NCI-H1694 (cell line): Measurements from ENCODE around the gene GOLGA6C.
"Not testable (repeated sequence)": the region's sequence is repeated elsewhere in the genome, so short reads cannot be mapped to it uniquely, and the experiment has no call there.

ENCODE experiments used
- DNase-seq: peaks from one replicate; lab custom pipeline; 2025; lab: John Stamatoyannopoulos, UW

The GOLGA6C gene

DNA sequence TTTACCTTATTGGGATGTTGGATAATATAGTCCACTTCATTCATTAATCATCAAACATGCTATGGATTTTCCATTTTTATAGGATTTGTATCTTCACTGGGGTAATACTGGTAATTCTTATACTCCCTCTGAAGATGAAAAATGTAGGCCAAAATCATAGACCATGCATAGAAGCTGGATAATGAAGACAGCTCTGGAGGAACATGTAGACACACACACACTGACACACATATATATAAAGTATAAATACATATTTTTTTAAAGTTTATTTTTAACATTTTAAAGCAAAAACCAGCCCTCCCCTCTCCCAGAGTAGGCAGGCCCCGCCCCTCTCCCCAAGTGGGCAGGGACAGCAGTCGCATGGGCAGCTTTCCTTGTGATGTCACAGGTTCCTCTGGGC lies at the start of gene GOLGA6C:
TSS of gene GOLGA6C (plus strand) at position 301 of the 400 bp plus-strand sequence. CDS start 265 bp downstream, outside the sequence.
- not testable (repeated sequence) for DNase-seq

GRCh38 chr15:75208501-75209288 lies 49.4 kb upstream of the GOLGA6C start:
- DNase-seq, result no peak

DNA sequence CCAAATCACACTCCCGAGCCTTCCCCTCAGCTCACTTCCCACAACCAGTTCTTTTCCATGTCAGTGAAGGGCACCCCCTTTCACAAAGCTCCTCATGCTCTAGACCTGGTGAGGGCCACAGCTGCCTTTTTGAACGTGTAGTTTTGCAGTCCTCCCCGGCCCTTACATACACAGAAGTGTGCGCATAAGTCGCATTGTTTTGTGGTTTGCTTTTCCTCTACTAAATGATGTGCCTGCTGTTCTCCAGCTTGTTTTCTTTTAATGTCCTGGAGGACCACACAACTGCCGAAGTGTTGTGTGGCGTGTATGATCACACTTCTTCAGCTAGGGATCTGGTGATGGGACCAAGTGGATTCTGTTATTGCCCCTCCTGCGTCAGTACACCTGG lies 48.9 kb upstream of the GOLGA6C start:
- no peak for DNase-seq

- DNase-seq, result no peak
Observed at GRCh38 chr15:75210811-75211230, 47.3 kb upstream of the GOLGA6C start.

- DNase-seq, result no peak
Observed at GRCh38 chr15:75211436-75212199, 46.5 kb upstream of the GOLGA6C start.

GRCh38 chr15:75212200-75212858 lies 45.8 kb upstream of the GOLGA6C start:
- no peak for DNase-seq

DNA sequence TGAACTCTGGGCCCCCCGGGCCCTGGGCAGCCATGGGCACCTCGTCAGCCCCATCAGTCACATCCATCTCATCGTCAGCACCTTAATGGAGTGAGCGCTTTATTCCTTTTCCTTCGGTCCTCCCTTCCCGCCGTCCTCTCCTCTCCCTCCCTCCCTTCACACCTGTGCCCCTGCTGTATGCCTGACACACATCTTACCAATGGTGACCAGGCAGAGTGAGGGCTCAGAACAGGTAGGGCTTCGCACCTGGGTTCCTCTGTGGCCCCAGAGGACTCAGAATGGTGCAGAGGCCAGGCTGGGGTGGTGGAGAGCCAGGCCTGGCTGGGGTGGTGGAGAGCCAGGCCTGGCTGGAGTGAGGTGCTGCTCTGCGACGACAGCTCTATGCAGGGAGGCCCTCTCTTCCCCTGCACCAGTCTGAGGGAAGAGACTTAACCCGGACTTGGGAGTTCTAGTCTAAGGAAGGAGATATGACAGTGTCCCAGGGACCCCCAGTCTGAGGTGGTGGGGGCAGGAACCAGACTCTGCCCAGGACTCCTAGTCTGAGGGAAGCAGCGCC lies 44.8 kb upstream of the GOLGA6C start:
- no peak for DNase-seq

GRCh38 chr15:75213768-75214221 lies 44.3 kb upstream of the GOLGA6C start:
- no peak for DNase-seq

DNA sequence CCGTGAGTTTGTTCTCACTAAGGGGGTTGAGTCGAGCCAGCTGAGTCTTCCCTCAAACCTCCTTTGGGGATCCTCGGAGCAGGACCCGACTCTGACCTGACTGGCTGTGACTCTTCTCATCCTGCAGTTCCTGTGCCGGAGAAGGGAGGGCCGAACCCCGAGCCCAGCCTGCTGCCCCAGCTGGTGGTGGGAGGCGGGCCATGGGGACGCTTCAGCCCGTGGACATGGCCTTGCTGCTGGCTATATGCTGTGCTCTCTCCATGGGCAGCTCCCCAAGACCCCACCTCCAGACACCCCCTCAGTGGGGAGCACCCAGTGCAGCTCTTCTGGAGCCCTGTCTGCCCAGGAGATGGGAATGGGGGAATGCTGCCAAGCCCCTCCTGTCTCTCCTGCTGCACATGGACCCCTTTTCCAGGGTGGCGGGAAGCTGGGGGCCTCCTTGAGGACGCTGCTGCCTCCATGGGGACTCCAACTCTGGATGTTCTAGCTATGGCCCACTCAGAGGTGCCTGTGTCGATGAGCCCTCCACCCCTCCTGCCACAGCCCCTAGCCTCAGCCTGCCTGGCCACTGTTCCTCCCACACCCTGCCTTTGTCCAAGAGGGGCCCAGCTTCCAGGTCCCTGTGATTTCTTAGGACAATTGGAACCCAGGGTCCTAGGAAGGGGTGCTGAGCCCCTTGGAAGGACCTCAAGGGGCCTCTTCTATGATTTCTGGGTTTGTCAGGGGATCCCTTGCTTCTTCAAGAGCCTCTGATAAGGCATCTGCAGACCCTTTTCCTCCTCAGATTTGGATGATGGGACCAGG lies 43.6 kb upstream of the GOLGA6C start:
- DNase-seq, result no peak

DNA sequence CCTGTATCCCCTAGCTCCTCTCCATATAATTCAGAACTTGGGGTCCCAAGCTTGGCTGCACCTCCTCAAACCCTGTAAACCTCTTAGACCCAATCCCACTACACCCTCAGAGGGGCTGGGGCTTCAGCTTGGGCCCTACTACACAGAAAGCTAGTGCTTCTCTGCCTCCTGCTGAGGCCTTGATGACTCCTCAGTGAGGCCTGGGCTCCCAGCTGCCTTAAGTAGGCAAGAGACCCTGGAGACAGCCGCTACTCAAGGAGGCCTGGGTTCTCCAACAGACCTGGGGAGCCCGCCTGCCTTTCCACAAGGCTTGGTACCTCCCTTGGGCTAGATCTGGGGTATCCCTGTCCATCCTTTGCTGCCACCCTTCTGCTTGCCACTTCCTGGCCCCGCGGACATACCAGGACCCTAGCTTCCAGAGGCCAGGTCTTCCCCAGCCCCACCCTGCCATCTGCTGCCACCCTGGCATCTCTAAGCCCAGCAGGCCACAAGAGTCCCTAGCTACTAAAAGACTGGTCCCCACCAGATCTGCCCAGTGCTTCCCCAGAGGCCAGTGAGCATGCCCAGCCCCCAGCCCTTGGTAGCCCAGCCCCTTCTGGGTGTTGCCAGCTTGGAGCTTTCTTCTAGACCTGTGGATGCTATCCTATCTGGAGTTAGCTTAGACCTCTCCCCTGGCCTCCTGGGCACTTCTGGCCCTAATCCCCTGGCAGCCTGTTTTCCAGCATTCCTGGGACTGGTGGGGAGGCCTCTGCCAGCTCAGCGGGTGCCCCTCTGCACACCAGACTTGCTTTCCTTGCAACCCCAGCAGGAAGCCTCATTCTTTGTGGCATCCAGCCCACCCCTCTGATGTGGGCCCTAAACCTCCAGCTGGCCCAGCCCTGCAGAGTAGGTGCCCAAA lies 42.8 kb upstream of the GOLGA6C start:
- DNase-seq, result no peak

DNA sequence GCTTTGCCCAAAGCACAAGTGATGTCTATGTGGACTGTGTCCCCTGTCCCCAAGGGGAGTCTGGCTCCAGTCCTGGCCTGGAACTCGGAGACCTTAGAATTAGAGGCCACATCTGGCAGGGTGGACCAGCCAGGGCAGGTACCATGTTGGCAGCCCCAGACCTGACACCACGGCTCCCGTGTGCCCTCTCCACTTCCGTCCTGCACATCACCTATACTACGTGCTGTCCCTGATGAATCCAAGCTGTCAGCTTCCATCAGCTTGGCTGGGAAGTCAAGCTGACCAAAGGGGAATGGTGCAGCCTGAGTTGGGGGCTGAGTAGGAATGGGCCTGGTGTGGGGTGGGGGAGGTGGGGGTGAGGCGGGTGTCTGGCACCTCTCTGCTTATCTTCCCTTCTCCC lies 41.1 kb upstream of the GOLGA6C start:
- no peak for DNase-seq

DNA sequence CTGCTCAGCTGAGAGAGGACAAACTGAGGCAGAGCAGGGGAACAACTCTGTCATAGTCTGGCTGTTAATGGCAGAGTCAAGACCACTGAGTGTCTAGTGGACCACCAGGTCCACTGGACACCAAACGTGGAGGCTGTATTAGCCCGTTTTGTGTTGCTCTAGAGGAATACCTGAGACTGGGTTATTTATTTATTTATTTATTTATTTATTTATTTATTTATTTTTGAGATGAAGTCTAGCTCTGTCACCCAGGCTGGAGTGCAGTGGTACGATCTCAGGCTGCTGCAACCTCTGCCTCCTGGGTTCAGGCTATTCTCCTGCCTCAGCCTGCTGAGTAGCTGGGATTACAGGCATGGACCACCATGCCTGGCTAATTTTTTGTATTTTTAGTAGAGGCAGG lies 40.6 kb upstream of the GOLGA6C start:
- not testable (repeated sequence) for DNase-seq

GRCh38 chr15:75219507-75219929 lies 38.6 kb upstream of the GOLGA6C start:
- not testable (repeated sequence) for DNase-seq

DNA sequence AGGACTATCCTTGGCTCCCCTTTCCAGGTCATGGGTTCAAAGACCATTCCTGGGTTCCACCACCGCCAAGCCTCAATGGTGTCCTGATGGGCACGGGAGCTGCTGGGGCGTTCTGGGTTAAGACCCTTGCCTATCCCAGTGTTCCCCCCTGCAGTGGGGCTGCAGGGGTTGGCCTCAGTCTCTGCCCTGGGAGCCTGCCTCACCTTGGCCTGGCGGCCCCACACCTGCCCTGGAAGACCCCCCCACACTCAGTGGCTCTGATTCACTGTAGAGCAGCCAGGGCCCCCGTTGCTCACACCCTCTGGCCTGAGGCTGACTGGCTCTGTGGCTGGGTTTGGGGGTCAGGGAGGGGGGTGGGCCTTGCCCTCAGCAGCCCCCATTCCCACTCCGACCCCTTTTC lies 34.4 kb upstream of the GOLGA6C start:
- DNase-seq, result no peak

DNA sequence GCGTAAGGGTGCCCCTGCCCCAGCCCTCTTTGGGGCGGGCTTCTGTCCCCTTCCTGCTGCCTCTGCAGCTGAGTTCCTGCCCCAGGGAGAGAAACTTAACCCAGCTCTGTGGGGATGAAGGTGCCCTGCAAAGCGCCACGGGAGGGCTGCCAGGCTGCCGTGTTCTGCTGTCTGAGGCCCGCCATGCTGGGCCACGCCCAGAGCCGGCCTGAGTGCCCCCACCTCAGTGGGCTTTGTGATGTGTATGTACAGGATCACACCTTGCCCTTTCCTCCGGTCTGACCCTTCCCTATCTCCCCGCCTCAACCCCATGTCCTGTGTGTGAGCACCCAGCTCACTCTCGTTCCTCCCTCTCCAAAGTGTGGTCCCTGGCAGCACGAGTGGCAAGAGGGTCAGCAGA lies 33.9 kb upstream of the GOLGA6C start:
- DNase-seq, result no peak

DNA sequence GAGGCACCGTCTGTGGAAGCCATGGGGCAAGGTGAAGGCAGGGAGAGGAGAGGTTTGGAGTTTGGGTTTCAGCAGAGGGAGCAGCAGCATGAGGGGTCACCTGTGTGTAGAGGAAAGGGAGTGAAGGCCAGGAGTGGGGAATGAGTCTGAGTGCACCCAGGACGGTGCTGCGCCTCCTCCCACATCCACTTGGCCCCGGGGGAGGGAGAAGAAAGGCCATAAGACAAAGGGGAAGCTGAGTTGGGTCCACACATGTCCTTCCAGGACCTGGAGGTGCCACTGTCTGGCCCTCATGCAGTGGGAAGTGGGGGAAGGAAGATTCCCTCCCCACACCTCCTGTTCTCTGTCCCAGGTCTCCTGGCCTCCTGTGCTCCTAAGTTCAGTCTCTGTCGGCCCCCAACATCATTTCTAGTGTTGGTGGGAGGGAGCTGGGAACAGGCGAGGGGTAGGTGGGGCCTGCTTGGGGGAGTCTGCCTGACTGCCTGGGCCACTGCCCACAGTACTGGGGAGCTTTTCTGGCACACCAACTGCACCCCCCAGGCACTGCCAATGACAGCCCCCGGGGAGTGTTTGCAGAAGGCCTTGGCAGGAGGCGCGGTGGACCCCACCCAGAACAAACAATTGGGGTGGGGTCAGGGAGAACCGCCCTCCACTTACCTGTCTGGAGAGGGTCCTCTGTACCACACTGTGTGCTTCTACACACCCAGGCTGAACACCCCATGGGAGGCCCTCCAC lies 32.9 kb upstream of the GOLGA6C start:
- not testable (repeated sequence) for DNase-seq

GRCh38 chr15:75225951-75226732 lies 32.0 kb upstream of the GOLGA6C start:
- DNase-seq, result no peak

DNA sequence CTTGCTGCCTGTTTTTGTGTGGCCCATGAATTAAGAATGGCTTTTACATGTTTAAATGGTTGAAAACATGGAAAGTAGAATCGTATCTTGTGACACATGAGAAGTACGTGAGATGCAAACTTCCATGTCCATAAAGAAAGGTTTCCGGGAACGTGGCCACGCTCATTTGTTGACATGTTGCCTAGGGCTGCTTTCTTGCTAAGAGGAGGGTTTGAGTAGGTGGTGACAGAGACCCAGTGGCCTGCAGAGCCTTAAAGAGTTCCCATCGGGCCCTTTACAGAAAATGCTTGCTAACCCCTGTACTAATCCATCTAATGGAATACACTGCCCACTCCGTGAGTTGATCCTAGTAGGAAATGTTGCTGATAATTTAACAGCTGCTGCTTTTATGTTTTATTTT lies 31.0 kb upstream of the GOLGA6C start:
- DNase-seq, result not testable (repeated sequence)
